A549 (cell line): ENCODE measurements around the gene NPLOC4.

Experiments
- ATOH8 ChIP-seq: fragments of 250-450 bp; sonication (Bioruptor Pico); IDR thresholded peaks from 2 replicates; pipeline ENCODE4 v1.5.0; 2020; ENCODE audit warnings: low read depth, mild to moderate bottlenecking, moderate library complexity
- CTCF ChIP-seq: fragments of >200 bp; sonication (Bioruptor Twin); formaldehyde crosslinking; IDR thresholded peaks from 3 replicates; pipeline ENCODE4 v1.5.1; 2016
- JUN ChIP-seq, 2 experiments: fragments of >200 bp; sonication (Bioruptor Twin); formaldehyde crosslinking; IDR thresholded peaks; 2 replicates in 1 of 2; 3 replicates in 1 of 2; pipeline ENCODE4 v1.6.1; 2016 to 2017
- KDM5A ChIP-seq: fragments of 200-600 bp; sonication (generic); IDR thresholded peaks from 2 replicates; pipeline ENCODE4 v1.6.1; 2016; ENCODE audit warnings: antibody characterized with exemption, mild to moderate bottlenecking
- RAD21 ChIP-seq, 2 experiments: fragments of >200 bp in 1 of 2; sonication (Bioruptor Twin) in 1 of 2; formaldehyde crosslinking in 1 of 2; IDR thresholded peaks in 1 of 2; conservative IDR thresholded peaks in 1 of 2; 2 replicates in 1 of 2; 3 replicates in 1 of 2; pipeline ENCODE4 v1.6.1; 2012 to 2018; ENCODE audit warnings: inconsistent platforms in 1 of 2
- REST ChIP-seq: fragments of 200-600 bp; sonication (generic); IDR thresholded peaks from 2 replicates; pipeline ENCODE4 v1.6.1; 2016; ENCODE audit warnings: antibody characterized with exemption, mild to moderate bottlenecking, moderate library complexity
- TP53 ChIP-seq: fragments of 250-450 bp; sonication (Bioruptor Pico); IDR thresholded peaks from 2 replicates; pipeline ENCODE4 v1.5.0; 2021; ENCODE audit warnings: mild to moderate bottlenecking, moderate library complexity

- TF ChIP-seq TP53 (CRISPR knock-in tag) (no peak), CTCF (no peak), REST (no peak), ATOH8 (CRISPR knock-in tag) (no peak), JUN (IDR thresholded peaks at IDR 0.05) (no peak), RAD21 (conservative IDR thresholded peaks at IDR 0.05 in 1 of 2, IDR thresholded peaks at IDR 0.05 in 1 of 2) (no peak), KDM5A (no peak)
These were observed 49.7 kb upstream of the NPLOC4 start for GRCh38 chr17:81686614-81687013.
